ENCODE measurements around the gene AQR. TPM values are rescaled to one million over a fixed set of nuclear protein-coding genes. Genes with fewer than 3 reads are reported as not detected.
A peak's percentile ranks its signal among the peaks of the same experiment; 100 is the strongest.

Gene AQR
- total and polyA plus RNA-seq, 2 of the 13 experiments (the other 11 are each of a cell fraction or from before 2014, with no cell fraction given): 18.7 to 31.3 TPM

GRCh38 chr15:34969340-34970097, at the start of gene AQR (continued):
- TF ChIP-seq BRCA1 (CRISPR knock-in tag; IDR thresholded peaks at IDR 0.05): no peak; the same call in 1 of the 2 replicates
- peak; percentile 96 for TF ChIP-seq KDM5A (IDR thresholded peaks at IDR 0.05; ENCODE audit: borderline replicate concordance, low read length)
- no peak for TF ChIP-seq EED (CRISPR knock-in tag; IDR thresholded peaks at IDR 0.05)
- TF ChIP-seq ARHGAP35 (CRISPR knock-in tag; IDR thresholded peaks at IDR 0.05; ENCODE audit: borderline replicate concordance): 0 out of 2 replicates have a peak, but pooled peaks have one; percentile 29
- TF ChIP-seq SOX13 (IDR thresholded peaks at IDR 0.05): no peak
- TF ChIP-seq SOX13 (CRISPR knock-in tag; conservative IDR thresholded peaks at IDR 0.05 in 1 of 2, IDR thresholded peaks at IDR 0.05 in 1 of 2): peak in 1 of 2 experiments; percentile 66; a peak in 1 of 4 replicates
- TF ChIP-seq GMEB1 (CRISPR knock-in tag; IDR thresholded peaks at IDR 0.05; ENCODE audit: borderline replicate concordance): peak; percentile 81; the same call in 1 of the 2 replicates
- no peak for TF ChIP-seq ZNF800 (CRISPR knock-in tag; IDR thresholded peaks at IDR 0.05)
- TF ChIP-seq SSRP1 (CRISPR knock-in tag; IDR thresholded peaks at IDR 0.05): no peak
- TF ChIP-seq ZNF768 (CRISPR knock-in tag; IDR thresholded peaks at IDR 0.05): peak; percentile 62; the same call in 1 of the 2 replicates
- TF ChIP-seq NONO (IDR thresholded peaks at IDR 0.05): no peak
- peak; percentile 97 for TF ChIP-seq NONO (CRISPR knock-in tag; conservative IDR thresholded peaks at IDR 0.05)
- no peak for TF ChIP-seq STAT5B (CRISPR knock-in tag; IDR thresholded peaks at IDR 0.05)
- peak; percentile 96 for TF ChIP-seq CREM (IDR thresholded peaks at IDR 0.05)
- TF ChIP-seq CREM (CRISPR knock-in tag; IDR thresholded peaks at IDR 0.05): no peak
- no peak for TF ChIP-seq ZNF597 (CRISPR knock-in tag; IDR thresholded peaks at IDR 0.05)
- TF ChIP-seq KAT7 (CRISPR knock-in tag; IDR thresholded peaks at IDR 0.05; ENCODE audit: borderline replicate concordance): no peak
- TF ChIP-seq PITX1 (CRISPR knock-in tag; IDR thresholded peaks at IDR 0.05): peak; percentile 93
- no peak for TF ChIP-seq PAF1 (CRISPR knock-in tag; IDR thresholded peaks at IDR 0.05)
- no peak for TF ChIP-seq CENPX (CRISPR knock-in tag; IDR thresholded peaks at IDR 0.05)
- peak; percentile 97 for TF ChIP-seq FOXK1 (CRISPR knock-in tag; IDR thresholded peaks at IDR 0.05; ENCODE audit: borderline replicate concordance, low read depth)
- peak; percentile 51 for TF ChIP-seq ZNF772 (CRISPR knock-in tag; IDR thresholded peaks at IDR 0.05)
- no peak for TF ChIP-seq CEBPZ (IDR thresholded peaks at IDR 0.05; ENCODE audit: low read length)
